ENCODE data around the gene MFAP1.
"Not testable (repeated sequence)": the region's sequence is repeated elsewhere in the genome, so short reads cannot be mapped to it uniquely, and the experiment has no call there.

MFAP1 gene, protein sequence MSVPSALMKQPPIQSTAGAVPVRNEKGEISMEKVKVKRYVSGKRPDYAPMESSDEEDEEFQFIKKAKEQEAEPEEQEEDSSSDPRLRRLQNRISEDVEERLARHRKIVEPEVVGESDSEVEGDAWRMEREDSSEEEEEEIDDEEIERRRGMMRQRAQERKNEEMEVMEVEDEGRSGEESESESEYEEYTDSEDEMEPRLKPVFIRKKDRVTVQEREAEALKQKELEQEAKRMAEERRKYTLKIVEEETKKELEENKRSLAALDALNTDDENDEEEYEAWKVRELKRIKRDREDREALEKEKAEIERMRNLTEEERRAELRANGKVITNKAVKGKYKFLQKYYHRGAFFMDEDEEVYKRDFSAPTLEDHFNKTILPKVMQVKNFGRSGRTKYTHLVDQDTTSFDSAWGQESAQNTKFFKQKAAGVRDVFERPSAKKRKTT

DNA sequence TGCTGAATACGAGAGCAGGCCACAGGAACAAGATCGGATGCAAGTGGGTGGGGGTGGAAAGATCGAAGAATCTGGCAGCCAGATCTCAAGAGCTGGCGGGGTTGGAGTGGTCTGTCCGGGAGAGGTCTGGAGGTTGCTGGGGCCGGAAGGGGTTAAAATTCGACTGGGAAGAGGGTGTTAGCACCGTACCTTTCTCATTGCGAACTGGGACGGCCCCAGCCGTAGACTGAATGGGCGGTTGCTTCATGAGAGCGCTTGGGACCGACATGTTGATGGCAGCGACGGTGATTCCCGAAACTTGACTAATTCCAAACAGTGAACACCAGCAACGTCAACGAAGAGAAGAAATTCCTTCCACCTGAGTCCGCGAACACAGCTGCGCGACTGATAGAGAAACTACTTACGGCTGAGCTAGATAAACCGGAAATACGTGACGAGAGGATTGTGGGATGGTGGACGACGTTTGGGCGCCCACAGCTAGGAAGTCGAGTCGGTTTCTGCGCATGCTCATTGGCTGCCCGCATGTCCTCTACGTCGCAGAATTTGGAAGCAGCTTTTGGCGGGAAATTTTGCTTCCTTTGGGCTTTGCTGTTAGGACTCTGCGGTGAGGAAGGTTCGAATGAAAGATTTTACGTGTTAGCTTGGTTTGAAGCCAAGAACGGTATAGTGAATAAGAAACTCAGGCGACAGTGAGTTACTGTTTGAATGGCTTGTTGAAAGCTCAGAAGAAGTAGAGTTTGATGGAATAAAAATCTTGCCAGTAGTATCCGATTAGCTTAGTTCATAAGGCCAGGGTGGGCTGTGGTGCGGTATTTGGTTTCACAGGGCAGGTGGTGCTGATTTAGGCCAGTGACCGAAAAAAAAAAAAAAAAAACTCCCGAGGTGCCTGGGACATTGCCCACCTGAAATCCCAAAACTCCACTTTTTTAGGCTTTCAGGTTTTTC, at the start of gene MFAP1:
MFAP1 (minus strand) TSS at position 389 of the 945 bp plus-strand sequence; CDS start at position 268, 121 bp downstream.
- peak; percentile 87 for DNase-seq

DNA sequence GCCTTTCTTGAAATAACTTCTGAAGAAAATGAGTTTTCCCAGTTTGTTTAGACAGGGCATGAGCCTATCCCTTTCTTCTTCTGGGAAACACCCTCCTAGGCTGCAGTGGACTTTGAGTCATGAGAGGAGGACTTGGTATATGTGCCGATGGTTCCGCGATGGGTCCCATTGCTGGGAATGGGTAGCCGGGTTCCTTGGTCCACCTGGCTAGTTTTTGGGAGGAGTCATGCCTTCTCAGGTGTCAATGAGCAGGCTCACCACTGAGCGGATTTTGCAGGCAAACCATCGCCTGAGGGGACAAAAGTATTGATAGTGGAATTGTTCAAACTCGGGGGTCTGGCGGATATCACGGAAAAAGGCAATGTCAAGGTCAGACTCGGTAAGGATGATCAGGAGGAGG, 49.2 kb upstream of the MFAP1 start:
- no peak for DNase-seq

DNA sequence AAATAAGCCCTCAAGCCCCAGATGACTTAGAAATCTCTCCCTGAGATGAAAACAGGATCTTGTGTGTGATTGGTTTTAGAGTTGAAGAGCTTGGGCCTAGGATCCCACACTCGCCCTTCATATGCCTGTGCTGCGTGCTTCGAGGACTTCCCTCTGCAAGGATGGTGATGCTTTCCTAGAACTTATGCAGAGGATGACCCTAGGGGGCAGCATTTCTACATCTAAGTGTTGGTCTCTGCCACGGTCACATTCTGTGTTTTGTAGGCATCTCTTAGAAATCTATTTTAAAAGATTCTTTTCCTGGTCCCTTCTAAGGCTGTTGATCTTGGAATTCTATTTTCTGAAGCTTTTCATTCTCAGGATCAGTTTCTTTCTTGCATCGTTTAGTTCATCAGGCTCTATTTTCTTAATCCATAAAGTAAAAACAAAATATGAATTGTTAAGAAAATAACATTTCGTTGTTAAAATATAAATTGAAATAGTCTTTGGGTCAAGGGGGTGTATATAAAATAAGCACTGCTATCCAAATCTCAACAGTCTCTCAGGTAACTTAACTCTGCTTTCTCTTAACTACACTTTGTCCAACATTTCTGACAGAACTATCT, 48.0 kb upstream of the MFAP1 start:
- DNase-seq, result no peak

DNA sequence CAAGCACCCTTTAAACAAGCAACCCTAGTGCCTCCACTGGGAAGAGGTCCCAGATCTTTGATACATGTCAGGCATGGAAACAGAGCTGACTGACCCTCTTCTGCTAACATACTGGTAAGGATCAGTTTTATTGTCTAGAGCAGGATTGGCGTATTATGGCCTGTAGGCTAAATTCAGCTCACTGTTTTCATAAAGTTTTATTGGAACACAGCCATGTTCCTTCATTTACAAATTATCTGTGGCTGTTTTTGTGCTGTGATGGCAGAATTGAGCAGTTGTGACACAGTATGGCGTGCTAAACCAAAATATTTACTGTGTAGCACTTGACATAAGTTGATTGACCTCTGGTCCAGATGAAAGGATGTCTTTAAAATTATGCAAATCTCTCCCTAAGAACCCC, 47.3 kb upstream of the MFAP1 start:
- no peak for DNase-seq

DNA sequence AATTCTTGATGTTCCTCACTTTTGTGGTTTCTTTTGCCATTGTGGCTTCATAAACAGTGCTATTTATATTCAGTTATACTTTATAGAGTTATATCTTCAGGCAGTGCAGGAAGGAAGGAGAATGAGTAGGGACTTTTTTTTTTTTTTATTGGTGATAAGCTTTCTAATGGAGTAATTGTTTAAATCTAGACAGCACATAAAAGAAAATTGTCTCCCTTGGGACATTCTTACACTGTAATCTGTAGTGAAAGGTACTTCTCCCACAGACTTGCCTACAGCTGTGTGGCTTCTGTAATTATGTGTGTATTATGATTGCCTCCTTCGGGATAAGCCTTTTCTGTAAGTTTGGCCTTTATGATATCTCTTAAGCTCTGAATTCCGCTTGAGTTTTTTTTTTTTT, 43.9 kb upstream of the MFAP1 start:
- DNase-seq, result no peak

DNA sequence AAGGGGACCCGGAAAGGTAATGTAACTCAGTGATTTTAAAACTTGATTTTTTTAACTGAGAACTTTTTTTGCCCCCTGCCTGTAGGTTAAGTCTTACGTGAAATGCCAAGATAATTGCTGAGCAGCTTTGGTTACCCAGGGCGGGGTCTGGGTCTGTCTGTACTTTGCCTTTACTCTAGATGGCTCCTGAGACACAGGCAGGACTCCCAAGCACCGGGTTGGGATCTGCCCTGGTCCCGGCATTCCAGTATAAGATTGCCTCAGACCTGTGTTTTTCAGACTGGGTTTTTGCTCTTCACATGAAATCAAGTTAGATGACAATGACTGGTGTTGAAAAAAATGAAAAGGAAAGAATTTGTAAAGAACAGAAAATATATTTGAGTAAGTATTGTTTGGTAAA, 42.6 kb upstream of the MFAP1 start:
- no peak for DNase-seq

DNA sequence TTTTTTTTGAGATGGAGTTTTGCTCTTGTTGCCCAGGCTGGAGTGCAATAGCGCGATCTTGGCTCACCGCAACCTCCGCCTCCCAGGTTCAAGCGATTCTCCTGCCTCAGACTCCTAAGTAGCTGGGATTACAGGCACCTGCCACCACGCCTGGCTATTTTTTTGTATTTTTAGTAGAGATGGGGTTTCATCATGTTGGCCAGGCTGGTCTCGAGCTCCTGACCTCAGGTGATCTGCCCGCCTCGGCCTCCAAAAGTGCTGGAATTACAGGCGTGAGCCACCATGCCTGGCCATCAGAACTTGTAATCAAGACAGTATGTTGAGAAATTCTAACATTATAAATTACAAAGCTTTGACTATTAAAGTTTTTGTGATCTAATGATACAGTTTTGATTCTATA, 42.1 kb upstream of the MFAP1 start:
- DNase-seq, result not testable (repeated sequence)

DNA sequence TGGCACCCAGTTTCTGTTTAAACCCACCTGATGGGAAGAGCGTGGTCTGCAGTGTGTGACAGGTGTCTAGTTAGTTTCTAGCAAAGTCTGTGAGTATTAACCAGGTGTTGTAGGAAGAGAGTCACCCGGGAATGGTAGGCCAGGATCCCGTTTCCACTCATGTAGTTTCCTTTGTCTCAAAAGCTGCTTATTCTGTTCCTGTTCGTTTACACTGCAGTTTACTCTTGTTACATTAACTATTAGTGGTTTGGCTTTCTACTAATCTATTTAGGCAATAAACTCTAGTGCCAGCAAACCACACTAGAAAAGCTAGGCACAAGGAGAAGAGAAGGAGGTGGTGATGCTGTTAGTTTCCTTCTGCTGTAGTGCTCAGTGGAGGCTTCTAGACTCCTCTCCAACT, 35.1 kb upstream of the MFAP1 start:
- no peak for DNase-seq

DNA sequence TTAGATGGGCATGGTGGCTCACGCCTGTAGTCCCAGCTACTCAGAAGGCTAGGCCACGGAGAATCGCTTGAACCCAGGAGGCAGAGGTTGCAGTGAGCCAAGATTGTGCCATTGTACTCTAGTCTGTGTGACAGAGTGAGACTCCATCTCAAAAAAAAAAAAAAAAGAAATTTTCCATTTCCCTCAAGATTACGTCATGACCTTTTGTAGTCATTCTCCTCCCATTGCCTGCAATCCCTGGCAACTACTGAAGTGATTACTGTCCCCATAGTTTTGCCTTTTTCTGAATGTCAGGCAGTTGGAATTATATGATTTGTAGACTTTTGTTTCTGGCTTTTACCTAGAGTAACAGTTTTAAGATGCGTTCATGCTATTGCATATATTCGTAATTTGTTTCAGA, 30.3 kb upstream of the MFAP1 start:
- no peak for DNase-seq

DNA sequence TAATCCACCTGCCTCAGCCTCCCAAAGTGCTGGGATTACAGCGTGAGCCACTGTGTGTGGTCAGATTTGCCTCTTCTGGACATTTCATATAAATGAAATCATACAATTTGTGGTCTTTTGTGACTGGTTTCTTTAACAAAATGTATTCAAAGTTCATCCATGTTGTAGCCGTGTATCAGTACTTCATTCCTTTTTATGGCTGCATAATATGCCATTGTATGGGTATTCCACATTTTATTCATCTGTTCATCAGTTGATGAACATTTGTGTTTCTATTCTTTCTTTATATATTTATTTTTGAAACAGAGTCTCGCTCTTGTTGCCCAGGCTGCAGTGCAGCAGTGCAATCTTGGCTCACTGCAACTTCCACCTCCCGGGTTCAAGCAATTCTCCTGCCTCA, 28.1 kb upstream of the MFAP1 start:
- DNase-seq, result no peak

DNA sequence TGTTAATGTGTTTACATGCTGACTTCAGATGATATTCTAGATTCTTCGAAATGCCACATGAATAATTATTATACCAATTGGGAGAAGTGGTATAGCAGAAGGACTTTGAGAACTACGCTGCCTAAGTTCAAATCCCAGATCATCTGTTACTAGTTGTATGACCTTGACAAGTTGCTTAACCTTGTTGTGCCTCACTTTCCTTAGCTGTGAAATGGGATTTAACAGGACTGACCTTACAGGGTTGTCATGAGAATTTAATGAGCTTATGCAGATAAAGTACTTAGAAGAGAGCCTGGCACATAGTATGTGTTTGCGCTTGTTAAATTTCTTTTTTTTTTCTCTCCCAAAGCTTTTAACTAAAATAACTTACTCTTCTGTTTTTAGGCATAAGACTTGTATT, 26.8 kb upstream of the MFAP1 start:
- DNase-seq, result no peak

DNA sequence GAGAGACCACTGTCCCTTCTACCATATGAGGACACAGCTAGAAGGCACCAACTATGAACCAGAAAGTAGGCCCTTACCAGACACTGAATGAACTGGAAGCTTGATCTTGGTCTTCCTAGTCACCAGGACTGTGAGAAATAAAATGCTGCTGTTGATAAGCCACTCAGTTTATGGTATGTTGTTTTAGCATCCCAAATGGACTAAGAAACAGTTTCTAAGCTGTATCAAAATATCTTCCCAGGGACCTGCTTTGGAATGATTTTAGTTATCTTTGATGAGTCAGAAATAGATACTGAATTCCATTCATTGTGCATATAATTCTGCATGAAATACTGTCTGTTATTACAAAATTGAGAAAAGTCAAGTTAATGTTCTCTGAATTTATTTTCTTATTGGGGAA, 20.9 kb upstream of the MFAP1 start:
- no peak for DNase-seq

DNA sequence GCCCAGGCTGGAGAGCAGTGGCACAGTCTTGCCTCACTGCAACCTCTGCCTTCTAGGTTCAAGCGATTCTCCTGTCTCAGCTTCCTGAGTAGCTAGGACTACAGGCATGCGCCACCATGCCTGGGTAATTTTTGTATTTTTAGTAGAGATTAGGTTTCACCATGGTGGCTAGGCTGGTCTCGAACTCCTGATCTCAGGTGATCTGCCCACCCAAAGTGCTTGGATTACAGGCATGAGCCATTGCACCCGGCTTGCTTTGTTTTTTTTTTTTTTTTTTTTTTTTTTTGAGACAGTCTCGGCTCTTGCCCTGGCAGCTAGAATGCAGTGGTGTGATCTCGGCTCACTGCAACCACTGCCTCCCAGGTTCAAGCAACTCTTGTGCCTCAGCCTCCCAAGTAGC, 8.0 kb upstream of the MFAP1 start:
- DNase-seq, result not testable (repeated sequence)

DNA sequence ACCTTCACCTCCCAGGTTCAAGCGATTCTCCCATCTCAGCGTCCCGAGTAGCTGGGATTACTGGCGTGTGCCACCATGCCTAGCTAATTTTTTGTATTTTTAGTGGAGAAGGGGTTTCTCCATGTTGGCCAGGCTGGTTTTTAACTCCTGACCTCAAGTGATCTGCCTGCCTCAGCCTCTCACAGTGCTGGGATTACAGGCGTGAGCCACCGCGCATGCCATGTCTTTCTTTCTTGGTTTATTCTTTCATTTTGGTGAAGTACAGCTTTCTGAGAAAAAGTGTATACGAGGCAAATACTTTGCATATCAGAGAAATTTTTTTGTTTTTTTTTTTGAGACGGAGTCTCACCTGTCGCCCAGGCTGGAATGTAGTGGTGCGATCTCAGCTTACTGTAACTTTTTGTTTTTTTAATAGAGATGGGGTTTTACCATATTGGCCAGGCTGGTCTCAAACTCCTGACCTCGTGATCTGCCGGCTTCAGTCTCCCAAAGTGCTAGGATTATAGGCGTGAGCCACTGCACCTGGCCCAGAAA, 7.1 kb upstream of the MFAP1 start:
- not testable (repeated sequence) for DNase-seq

DNA sequence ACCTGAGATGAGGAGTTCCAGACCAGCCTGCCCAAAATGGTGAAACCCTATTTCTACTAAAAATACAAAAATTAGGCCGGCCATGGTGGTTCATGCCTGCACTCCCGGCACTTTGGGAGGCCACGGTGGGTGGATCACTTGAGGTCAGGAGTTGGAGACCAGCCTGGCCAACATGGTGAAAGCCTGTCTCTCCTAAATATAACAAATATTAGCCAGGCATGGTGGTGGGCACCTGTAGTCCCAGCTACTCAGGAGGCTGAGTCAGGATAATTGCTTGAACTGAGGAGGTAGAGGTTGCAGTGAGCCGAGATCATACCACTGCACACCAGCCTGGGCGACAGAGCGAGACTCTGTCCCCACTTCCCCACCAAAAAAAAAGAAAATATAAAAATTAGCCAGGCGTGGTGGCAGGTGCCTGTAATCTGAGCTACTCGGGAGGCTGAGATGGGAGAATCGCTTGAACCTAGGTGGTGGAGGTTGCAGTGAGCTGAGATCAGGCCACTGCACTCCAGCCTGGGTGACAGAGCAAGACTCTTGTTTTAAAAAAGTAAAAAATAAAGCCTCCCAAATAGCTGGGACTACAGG, 6.3 kb upstream of the MFAP1 start:
- DNase-seq, result not testable (repeated sequence)

DNA sequence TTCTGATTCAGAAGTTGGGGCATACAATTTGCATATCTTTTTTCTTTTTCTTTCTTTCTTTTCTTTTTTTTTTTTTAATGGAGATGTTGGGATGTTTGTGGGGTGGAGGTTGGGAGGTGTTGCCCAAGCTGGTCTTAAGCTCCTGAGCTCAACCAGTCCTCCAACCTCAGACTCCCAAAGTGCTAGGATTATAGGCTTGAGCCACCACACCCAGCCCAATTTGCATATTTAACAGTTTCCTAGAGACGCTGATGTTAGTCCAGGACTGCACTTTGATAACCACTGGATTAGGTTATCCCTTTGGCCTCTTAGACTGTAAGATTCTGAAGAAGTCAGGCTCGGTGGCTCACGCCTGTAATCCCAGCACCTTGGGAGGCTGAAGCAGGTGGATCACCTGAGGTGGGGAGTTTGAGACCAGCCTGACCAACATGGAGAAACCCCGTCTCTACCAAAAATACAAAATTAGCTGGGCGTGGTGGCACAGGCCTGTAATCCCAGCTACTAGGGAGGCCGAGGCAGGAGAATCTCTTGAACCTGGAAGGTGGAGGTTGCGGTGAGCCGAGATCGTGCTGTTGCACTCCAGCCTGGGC, 5.6 kb upstream of the MFAP1 start:
- DNase-seq, result not testable (repeated sequence)

DNA sequence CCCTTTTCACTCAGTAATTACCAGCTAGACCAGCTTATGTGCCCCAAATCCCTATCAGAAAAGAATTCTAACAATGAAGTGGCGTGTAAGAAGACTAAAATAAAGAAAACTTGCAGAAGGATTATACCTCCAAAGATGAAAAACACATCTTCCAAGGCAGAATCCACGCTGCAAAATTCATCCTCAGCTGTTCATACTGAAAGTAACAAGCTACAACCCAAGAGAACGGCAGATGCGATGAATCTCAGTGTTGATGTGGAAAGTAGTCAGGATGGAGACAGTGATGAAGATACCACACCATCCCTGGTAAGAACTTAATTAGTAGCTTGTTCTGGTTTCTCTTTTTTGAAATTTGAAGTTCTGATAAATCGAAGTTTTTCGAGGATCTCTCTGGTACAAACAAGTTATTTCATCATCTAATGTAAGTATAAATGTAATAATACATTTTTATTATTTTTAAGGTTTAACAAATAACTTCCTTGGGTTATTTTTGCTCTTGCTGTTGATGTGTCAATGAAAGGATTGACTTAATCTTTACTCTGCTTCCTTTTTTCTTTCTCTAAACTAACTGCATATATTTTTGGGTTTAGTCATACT, 3.7 kb upstream of the MFAP1 start:
- no peak for DNase-seq

DNA sequence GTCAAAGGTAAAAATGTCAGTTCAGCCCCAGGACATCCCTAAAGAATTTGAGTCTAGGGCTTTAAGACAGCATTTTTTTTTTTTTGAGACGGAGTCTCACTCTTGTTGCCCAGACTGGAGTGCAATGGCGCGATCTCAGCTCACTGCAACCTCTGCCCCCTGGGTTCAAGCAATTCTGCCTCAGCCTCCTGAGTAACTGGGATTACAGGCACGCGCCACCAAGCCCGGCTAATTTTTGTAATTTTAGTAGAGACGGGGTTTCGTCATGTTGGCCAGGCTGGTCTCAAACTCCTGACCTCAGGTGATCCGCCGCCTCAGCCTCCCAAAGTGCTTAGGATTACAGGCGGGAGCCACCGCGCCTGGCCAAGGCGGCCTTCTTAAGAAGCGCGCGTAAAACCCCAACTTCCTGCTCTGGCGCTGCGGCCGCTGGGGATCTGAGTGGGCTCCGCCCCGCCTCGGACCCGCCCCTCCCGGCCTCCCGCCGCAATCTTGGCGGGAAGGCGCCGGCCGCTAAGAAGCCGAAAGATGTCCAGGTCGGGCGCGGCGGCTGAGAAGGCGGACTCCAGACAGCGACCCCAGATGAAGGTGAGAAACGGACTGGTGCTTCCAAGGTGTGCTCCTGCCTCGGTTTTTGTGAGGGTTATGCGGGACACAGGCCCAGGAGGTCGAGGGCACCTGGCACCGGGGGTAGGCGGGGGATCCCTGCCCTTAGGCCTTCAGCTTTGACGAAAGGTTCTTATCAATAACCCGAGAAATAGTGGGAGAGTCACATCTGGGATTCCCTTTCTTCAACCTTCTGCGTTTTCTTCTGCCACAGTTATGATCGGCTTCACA, 2.2 kb upstream of the MFAP1 start, which contains the start of gene WDR76:
WDR76 (plus strand) TSS at position 495 of the 834 bp plus-strand sequence; CDS start at position 526, 31 bp downstream.
- peak; percentile 74 for DNase-seq

DNA sequence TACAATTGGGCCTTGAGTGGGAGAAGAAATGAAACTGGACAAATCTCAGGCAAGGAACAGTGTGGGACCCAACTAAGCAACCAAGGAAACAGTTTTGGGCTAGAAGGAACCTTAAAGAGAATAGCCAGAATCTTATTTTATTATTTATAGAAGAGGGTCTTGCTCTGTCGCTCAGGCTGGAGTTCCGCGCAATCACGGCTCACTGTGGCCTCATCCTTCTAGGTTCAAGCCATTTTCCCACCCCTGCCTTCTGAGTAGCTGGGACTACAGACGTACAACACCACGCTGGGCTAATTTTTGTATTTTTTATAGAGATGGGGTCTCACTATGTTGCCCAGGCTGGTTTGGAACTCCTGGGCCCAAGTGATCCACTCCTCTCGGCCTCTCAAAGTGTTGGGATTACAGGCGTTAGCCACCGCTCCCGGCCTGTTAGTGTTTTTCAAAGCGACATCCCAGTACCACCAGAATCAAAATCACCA, 1.6 kb upstream of the MFAP1 start:
- DNase-seq, result no peak

DNA sequence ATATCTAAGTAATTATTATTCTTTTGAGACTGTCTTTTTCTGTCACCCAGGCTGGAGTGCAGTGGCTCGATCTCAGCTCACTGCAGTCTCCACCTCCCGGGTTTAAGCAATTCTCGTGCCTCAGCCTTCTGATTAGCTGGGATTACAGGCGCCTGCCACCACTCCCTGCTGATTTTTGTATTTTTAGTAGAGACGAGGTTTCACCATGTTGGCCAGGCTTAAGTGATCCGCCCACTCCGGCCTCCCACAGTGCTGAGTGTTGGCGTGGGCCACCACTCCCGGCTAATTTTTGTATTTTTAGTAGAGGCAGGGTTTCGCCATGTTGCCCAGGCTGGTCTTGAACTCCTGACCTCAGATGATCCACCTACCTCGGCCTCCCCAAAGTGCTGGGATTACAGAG, 815 bp upstream of the MFAP1 start:
- DNase-seq, result not testable (repeated sequence)

DNA sequence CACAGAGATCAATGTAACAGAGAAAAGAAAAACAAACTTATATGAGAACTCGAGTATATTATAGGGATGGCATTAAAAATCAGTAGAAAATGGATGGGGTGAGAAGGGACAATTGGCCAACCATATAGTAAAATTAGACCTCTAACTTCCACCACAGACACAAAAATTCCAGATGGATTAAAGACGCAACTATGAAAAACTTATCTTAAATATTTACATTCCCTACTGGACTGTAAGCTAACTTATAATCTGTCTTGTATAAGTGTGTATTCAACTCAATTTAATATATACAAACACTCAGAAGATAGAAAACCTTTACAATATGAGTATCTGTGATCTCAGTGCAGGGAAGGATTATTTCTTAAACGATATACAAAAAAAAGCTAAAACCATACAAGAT, 3.0 kb downstream of the MFAP1 start:
- no peak for DNase-seq

Measured in stimulated activated CD4-positive, alpha-beta T cell treated with anti-CD3 and anti-CD28 coated beads, Interleukin-4, amount 100 ng/mL, for 1 hour (primary cell).